ENCODE data around the gene RTN1. TPM values are rescaled to one million over a fixed set of nuclear protein-coding genes. Genes with fewer than 3 reads are reported as not detected.

Gene RTN1
- total RNA-seq, 4 donors from 2014 or later = 1.4 to 2.5 (median 1.8) TPM

GRCh38 chr14:59852350-59852749 is 18.2 kb downstream of the RTN1 start:
- no peak overlapping the region for H3K4me3 ChIP-seq
- intact Hi-C loops (cut with DNase I; ENCODE audit: low total_unique reads) (no loop called here), in situ Hi-C loops (cut with MboI; ENCODE audit: low sequenced_read_pairs in 4 of 4) (no loop called here)
- no peak for DNase-seq
- ATAC-seq = no peak
- TF ChIP-seq POLR2A (IDR thresholded peaks at IDR 0.05) = no peak
- no peak for TF ChIP-seq CTCF (IDR thresholded peaks at IDR 0.05 in 4 of 5, conservative IDR thresholded peaks at IDR 0.05 in 1 of 5)
- no peak overlapping the region for H3K27ac ChIP-seq
- no peaks in the 10 kb centered on the region for H3K36me3 ChIP-seq
- H3K27me3 ChIP-seq = no peaks in the 10 kb centered on the region
- H3K4me1 ChIP-seq = no peaks in the 10 kb centered on the region
- no peaks in the 10 kb centered on the region for H3K9me3 ChIP-seq

GRCh38 chr14:59850458-59850857 is 20.1 kb downstream of the RTN1 start:
- ATAC-seq (no peak), DNase-seq (no peak)
- no peak overlapping the region for H3K4me3 ChIP-seq
- TF ChIP-seq CTCF (IDR thresholded peaks at IDR 0.05 in 4 of 5, conservative IDR thresholded peaks at IDR 0.05 in 1 of 5) = no peak
- no peak overlapping the region for H3K27ac ChIP-seq
- intact Hi-C loops (cut with DNase I; ENCODE audit: low total_unique reads) (no loop called here), in situ Hi-C loops (cut with MboI; ENCODE audit: low sequenced_read_pairs in 4 of 4) (no loop called here)
- H3K36me3 ChIP-seq = no peaks in the 10 kb centered on the region
- H3K4me1 ChIP-seq = no peaks in the 10 kb centered on the region
- no peaks in the 10 kb centered on the region for H3K27me3 ChIP-seq
- H3K9me3 ChIP-seq = no peaks in the 10 kb centered on the region

GRCh38 chr14:59849411-59850130 is 21.0 kb downstream of the RTN1 start:
- no peak for TF ChIP-seq CTCF (IDR thresholded peaks at IDR 0.05 in 4 of 5, conservative IDR thresholded peaks at IDR 0.05 in 1 of 5)
- TF ChIP-seq POLR2A (IDR thresholded peaks at IDR 0.05) = no peak
- intact Hi-C loops (cut with DNase I; ENCODE audit: low total_unique reads) = no loop called here

GRCh38 chr14:59848671-59849070 is 21.9 kb downstream of the RTN1 start:
- H3K9me3 ChIP-seq = no peaks in the 10 kb centered on the region
- intact Hi-C loops (cut with DNase I; ENCODE audit: low total_unique reads) (no loop called here), in situ Hi-C loops (cut with MboI; ENCODE audit: low sequenced_read_pairs in 4 of 4) (no loop called here)
- no peak overlapping the region for H3K27ac ChIP-seq
- ATAC-seq (no peak), DNase-seq (no peak)
- H3K4me1 ChIP-seq = no peaks in the 10 kb centered on the region
- H3K27me3 ChIP-seq = no peaks in the 10 kb centered on the region
- H3K4me3 ChIP-seq = no peak overlapping the region
- H3K36me3 ChIP-seq = no peaks in the 10 kb centered on the region
- TF ChIP-seq POLR2A (IDR thresholded peaks at IDR 0.05) = no peak
- TF ChIP-seq CTCF (IDR thresholded peaks at IDR 0.05 in 4 of 5, conservative IDR thresholded peaks at IDR 0.05 in 1 of 5) = no peak

More at GRCh38 chr14:59849411-59850130, 21.0 kb downstream of the RTN1 start:
- H3K27ac ChIP-seq = no peak overlapping the region
- H3K36me3 ChIP-seq = no peaks in the 10 kb centered on the region
- ATAC-seq (no peak), DNase-seq (no peak)
- H3K4me1 ChIP-seq = no peaks in the 10 kb centered on the region
- H3K4me3 ChIP-seq = no peak overlapping the region
- in situ Hi-C loops (cut with MboI; ENCODE audit: low sequenced_read_pairs in 4 of 4) = no loop called here
- no peaks in the 10 kb centered on the region for H3K9me3 ChIP-seq
- no peaks in the 10 kb centered on the region for H3K27me3 ChIP-seq

- no peak for ATAC-seq
- no peaks in the 10 kb centered on the region for H3K27me3 ChIP-seq
- H3K36me3 ChIP-seq = no peaks in the 10 kb centered on the region
- H3K9me3 ChIP-seq = no peaks in the 10 kb centered on the region
- intact Hi-C loops (cut with DNase I; ENCODE audit: low total_unique reads) (no loop called here), in situ Hi-C loops (cut with MboI; ENCODE audit: low sequenced_read_pairs in 4 of 4) (no loop called here)
- H3K4me1 ChIP-seq = no peaks in the 10 kb centered on the region
- no peak for DNase-seq
- no peak for TF ChIP-seq POLR2A (IDR thresholded peaks at IDR 0.05)
- no peak for TF ChIP-seq CTCF (IDR thresholded peaks at IDR 0.05 in 4 of 5, conservative IDR thresholded peaks at IDR 0.05 in 1 of 5)
- no peak overlapping the region for H3K4me3 ChIP-seq
- H3K27ac ChIP-seq = no peak overlapping the region
Observed at GRCh38 chr14:59847711-59848110, 22.9 kb downstream of the RTN1 start.

All from gastrocnemius medialis (tissue), 4 donors.